Mesenteric fat pad (tissue), 1 donor: Measurements from ENCODE around the gene CRLF3. TPM values are rescaled to one million over a fixed set of nuclear protein-coding genes. Genes with fewer than 3 reads are reported as not detected.
"Not testable (repeated sequence)": the region's sequence is repeated elsewhere in the genome, so short reads cannot be mapped to it uniquely, and the experiment has no call there.

Experiments used
- DNase-seq: peaks from one replicate; pipeline ENCODE4 v3.0.0-alpha.2; 2020; ENCODE audit warnings: low spot score
- long read RNA-seq: library from polyadenylated mRNA; unstranded; transcript quantifications from one replicate; pipeline ENCODE4 v2.0.0, GENCODE V29; 2020
- total RNA-seq: library from RNA; stranded (reverse); fragmentation: NEBNext Ultra II Directional; extraction: Animal tissue kit (Norgen Biotek cat#: 25700); gene quantifications from one replicate; pipeline ENCODE4 v1.2.1, GENCODE V29; 2021
- donor health status: DM: yes; HTN: yes; CAD: no.

CRLF3 gene, protein sequence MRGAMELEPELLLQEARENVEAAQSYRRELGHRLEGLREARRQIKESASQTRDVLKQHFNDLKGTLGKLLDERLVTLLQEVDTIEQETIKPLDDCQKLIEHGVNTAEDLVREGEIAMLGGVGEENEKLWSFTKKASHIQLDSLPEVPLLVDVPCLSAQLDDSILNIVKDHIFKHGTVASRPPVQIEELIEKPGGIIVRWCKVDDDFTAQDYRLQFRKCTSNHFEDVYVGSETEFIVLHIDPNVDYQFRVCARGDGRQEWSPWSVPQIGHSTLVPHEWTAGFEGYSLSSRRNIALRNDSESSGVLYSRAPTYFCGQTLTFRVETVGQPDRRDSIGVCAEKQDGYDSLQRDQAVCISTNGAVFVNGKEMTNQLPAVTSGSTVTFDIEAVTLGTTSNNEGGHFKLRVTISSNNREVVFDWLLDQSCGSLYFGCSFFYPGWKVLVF
- 15.3 TPM for total RNA-seq
- long read RNA-seq, transcript CRLF3-201 (8 exons, 2,957 nt) = major isoform, 23 of 38 reads
- long read RNA-seq, partial matches to known transcripts = 2 of 38 reads
- long read RNA-seq, other reads (novel, unspliced or antisense) = 13 of 38 reads

DNA sequence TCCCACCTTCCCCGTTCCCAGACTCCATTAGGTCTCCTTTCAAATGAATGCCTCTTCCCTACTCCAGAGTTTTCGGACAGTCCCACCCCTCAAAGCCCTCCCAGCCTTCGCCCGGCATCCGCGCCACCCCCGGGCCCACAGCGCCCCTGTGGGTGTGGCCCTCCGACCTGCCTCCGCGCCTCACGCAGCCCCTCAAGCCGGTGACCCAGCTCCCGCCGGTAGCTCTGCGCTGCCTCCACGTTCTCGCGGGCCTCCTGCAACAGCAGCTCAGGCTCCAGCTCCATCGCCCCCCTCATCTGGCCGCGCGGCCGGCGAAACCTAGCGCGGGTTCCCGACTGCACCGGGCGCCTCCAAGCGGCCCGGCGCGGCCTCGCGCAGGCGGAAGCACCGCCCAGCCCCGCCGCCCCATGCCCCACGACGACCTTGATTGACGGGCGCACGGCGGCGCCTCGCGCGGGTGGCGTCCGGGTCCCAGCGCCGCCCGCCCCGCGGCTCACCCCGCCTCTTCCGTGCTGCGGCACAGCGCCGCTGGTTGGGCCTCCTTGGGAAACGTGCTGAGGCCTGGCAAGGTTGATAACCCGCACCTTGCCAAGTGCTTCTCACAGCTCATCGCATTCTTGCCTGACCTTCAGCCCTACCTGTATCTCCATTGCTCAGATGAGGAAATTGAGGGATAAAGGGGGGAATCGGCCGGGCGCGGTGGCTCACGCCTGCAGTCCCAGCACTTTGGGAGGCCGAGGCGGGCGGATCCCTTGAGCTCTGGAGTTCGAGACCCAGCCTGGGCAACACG is at the start of gene CRLF3:
CRLF3 (minus strand) TSS at position 337 of the 790 bp plus-strand sequence; CDS start at position 296, 41 bp downstream.
- peak; percentile 97 for DNase-seq

- DNase-seq = no peak
Observed at GRCh38 chr17:30869005-30869404, 44.5 kb upstream of the CRLF3 start.

DNA sequence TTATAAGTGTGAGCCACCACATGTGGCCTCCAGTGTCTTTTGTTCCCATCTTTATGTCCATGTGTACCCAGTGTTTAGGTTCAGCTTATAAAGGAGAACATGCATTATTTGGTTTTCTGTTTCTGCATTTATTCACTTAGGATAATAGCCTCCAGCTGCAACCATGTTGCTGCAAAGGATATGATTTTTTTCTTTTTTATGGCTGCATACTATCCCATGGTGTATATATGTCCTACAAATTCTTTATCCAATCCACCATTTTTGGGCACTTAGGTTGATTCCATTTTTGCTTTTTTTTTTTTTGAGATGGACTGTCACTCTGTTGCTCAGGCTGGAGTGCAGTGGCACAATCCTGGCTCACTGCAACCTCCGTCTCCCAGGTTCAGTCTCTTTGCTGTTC is 40.1 kb upstream of the CRLF3 start:
- no peak for DNase-seq

GRCh38 chr17:30858556-30859250 is 34.2 kb upstream of the CRLF3 start:
- DNase-seq = peak; percentile 41

GRCh38 chr17:30854146-30854545 is 29.7 kb upstream of the CRLF3 start:
- DNase-seq = no peak

DNA sequence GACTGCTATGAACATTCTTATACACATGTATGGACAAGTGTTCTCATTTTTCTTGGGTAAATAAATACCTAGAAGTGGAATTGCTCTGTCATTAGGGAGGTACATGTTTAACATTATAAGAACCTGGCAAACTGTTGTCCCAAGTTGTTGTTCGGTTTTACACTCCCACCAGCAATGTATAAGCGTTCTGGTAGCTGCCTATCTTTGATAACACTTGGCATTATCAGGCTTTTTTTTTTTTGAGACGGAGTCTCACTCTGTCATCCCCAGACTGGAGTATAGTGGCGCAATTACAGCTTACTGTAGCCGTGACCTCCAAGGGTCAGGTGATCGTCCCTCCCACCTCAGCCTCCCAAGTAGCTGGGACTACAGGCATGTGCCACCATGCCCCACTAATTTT is 23.5 kb upstream of the CRLF3 start:
- no peak for DNase-seq

GRCh38 chr17:30840771-30841170 is 16.3 kb upstream of the CRLF3 start:
- no peak for DNase-seq

GRCh38 chr17:30838202-30838807 is 13.8 kb upstream of the CRLF3 start:
- DNase-seq = no peak

DNA sequence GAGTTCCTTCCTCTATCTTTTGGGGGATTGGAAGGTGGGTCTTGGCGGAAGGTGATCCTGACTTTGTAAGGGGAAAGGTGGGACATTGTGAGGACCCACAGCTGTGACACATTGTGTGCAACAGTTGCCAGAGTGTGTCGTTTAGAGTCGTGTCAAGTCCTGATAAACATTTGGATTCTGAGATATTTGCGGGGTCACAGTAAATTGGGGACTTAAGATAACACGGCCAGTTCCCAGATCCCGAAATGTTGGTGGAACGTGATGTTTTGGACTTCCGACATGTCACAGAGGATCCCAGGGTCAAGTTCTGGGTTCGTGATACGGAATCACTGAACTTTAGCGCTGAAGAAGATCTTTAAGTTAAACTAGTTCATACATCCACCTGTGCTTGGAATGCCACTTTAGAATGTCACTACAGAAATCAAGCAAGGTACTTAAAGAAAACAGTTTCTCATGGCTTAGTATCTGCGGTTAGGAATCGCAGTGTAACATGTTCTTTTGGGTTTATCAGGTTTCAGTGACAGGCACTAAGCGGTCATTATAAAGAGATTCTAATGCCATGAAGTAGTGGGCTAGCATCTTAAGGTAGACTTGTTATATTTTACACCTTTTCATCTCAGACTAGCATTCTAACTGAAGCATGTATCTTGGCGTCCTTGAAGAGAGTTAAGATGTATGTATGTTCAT is 8.1 kb upstream of the CRLF3 start:
- DNase-seq = no peak

DNA sequence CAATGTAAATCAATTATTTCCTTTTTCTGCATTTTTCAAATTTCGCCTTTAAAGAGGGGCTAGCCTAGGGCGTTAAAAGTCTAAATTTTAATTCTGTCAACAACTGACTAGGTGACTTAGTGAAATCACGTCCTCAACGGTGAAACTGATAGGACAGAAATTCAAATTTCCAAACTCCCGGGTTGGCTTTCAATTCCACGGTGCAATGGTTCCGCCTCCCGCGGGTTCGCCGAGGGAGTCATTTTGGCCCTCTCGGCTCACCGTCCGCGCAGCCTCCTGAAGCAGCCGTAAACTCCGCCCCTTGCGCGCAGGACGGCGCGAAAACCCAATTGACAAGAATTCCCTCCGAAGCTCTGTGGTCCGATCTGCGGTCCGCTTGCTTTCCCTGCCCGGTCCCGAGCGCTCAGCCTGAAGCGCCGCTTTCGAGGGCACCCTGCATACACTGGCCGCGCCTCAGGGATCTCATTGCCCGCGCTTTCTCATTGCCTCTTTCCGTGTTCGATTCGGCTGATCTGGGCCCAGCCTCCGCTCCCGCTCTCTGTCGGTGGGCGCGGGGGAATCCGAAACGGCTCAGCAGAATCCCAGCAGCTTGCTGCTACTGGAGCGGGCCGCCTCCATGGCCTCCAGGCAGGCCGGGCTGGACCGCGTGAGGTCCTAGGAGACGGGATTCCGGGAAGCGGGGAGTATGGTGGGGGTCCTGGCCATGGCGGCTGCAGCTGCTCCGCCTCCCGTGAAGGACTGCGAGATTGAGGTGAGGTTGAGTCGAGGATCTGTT is 7.4 kb upstream of the CRLF3 start, which contains the start of gene ATAD5:
ATAD5 (plus strand) TSS at position 304 of the 775 bp plus-strand sequence; CDS start at position 686, 382 bp downstream.
- DNase-seq = peak; percentile 96

GRCh38 chr17:30831257-30831656 is 6.8 kb upstream of the CRLF3 start:
- no peak for DNase-seq

- DNase-seq = no peak
Observed at GRCh38 chr17:30829022-30829421, 4.5 kb upstream of the CRLF3 start.

DNA sequence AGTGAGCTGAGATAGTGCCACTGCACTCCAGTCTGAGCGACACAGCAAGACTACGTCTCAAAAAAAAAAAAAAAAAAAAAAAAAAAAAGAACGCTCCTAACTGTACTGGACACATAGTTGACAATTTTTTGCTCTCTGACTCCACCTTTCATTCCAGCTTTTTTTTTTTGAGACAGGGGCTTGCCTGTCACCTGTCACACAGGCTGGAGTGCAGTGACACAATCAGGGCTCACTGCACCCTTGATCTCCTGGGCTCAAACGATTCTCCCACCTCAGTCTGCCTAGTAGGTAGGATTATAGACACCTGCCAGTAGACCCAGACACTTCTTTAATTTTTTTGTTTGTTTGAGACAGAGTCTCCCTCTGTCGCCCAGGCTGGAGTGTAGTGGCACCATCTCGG is 2.6 kb upstream of the CRLF3 start:
- DNase-seq = no peak

DNA sequence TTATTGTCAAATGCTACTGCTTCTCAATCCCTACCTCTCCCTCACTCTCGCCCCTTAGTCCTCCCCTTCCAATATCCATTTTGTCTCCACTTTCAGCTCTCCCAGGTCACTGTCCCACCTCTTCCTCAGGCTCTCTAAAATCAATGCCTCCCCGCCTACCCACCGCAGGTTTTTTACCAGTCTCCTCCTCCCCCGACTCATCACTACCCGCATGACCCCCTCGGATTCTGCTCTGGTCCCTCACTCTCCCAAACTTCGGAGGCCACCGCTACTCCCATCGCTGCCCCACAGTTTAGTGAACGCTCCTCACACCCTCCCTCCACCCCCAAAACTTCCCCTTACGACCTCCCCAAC is 513 bp downstream of the CRLF3 start:
- no peak for DNase-seq

- DNase-seq = no peak
Observed at GRCh38 chr17:30823421-30823820, 1.1 kb downstream of the CRLF3 start.

- not testable (repeated sequence) for DNase-seq
Observed at GRCh38 chr17:30822919-30823318, 1.6 kb downstream of the CRLF3 start.

DNA sequence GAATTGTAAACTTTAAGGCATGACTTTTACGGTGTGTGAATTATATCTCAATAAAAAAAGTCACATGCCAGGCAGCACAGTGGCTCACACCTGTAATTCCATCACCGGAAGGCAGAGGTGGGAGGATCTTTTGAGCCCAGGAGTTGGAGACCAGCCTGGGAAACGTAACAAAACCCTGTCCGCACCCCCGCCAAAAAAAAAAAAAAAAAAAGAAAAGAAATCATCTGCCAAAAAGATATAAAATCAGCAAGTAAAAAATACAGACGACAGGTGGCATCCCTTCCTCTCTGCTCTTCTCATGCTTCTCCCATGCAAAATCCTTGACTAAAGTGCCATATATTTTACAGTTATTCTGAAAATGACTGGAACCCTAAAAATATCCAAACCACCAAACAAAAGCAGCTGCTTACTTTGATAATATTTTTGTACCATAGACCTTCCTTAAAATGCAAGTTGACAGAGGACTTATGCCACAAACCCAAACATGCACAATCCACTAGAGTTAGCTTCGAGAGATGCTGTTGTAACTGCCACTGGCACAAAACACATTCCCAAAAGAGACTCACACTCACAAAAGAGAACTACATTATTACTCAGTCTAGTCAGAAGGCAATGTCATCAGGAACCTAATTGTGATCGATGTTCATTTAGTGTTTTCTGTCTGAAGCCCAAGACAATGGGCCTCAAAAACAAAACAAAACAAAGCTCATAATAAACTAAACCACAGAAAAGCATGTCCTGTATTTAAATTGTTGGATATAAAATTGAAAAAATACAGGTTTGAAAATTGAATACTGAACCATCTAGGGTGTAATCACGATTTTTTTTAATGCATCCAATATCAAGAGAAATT is 2.4 kb downstream of the CRLF3 start:
- DNase-seq = no peak

DNA sequence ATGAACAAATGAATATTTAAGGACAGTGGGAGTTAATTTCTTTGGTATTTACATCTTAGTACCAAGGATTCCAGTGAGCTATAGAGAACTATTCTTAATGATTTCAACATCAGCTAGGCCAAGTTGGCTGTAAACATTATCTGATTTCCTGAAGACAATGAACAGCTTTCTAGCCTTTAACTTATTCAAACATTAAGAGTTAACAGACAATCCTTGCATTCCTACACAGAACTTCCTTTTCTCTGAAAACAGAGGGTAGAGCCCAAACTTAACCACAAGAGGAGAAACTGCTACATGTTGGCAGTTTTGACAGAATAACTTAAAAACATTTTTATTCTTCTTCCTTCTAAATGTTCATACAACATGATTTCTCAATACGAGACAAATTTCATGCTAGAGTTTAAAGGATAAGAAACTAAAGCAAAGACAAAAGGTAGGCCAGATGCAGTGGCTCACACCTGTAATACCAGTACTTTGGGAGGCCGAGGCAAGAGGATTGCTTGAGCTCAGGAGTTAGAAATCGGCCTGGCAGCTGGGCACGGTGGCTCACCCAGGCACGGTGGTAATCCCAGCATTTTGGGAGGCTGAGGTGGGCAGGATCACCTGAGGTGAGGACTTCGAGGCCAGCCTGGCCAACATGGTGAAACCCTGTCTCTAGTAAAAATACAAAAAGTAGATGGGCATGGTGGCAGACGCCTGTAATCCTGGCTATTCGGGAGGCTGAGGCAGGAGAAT is 4.4 kb downstream of the CRLF3 start:
- no peak for DNase-seq
